DMS114 treated with DMSO at 0.1 percent for 48 hours (cell line): Measurements from ENCODE around the gene MUC3A.
"Not testable (repeated sequence)": the region's sequence is repeated elsewhere in the genome, so short reads cannot be mapped to it uniquely, and the experiment has no call there.

Experiments
- DNase-seq: peaks from one replicate; lab custom pipeline; 2025; ENCODE audit not compliant: unreplicated experiment; lab: John Stamatoyannopoulos, UW

Gene MUC3A

GRCh38 chr7:100971111-100972001, 22.0 kb downstream of the MUC3A start:
- no peak for DNase-seq

GRCh38 chr7:100972002-100972347, 22.6 kb downstream of the MUC3A start:
- DNase-seq, result no peak

GRCh38 chr7:100974021-100974420, 24.7 kb downstream of the MUC3A start:
- no peak for DNase-seq

- DNase-seq, result no peak
Observed at GRCh38 chr7:100975371-100975821, 26.1 kb downstream of the MUC3A start.

GRCh38 chr7:100978300-100978699, 29.0 kb downstream of the MUC3A start:
- no peak for DNase-seq

GRCh38 chr7:100983451-100984187, 34.3 kb downstream of the MUC3A start:
- no peak for DNase-seq

GRCh38 chr7:100984241-100984918, 35.0 kb downstream of the MUC3A start:
- not testable (repeated sequence) for DNase-seq

- not testable (repeated sequence) for DNase-seq
Observed at GRCh38 chr7:100985033-100985797, 35.9 kb downstream of the MUC3A start.

- DNase-seq, result no peak
Observed at GRCh38 chr7:100991631-100992030, 42.3 kb downstream of the MUC3A start.

- not testable (repeated sequence) for DNase-seq
Observed at GRCh38 chr7:100992280-100992679, 42.9 kb downstream of the MUC3A start.

GRCh38 chr7:100994671-100995070, 45.3 kb downstream of the MUC3A start:
- DNase-seq, result not testable (repeated sequence)

GRCh38 chr7:100998530-100998929, 49.2 kb downstream of the MUC3A start:
- DNase-seq, result not testable (repeated sequence)

- not testable (repeated sequence) for DNase-seq
Observed at GRCh38 chr7:100999334-100999733, 50.0 kb downstream of the MUC3A start.

GRCh38 chr7:101000025-101000424, 50.7 kb downstream of the MUC3A start:
- DNase-seq, result not testable (repeated sequence)

GRCh38 chr7:101002333-101002732, 53.0 kb downstream of the MUC3A start:
- not testable (repeated sequence) for DNase-seq

- not testable (repeated sequence) for DNase-seq
Observed at GRCh38 chr7:101007361-101007760, 58.0 kb downstream of the MUC3A start.

GRCh38 chr7:101009629-101010028, 60.3 kb downstream of the MUC3A start:
- no peak for DNase-seq

- DNase-seq, result no peak
Observed at GRCh38 chr7:101012931-101013330, 63.6 kb downstream of the MUC3A start.

GRCh38 chr7:101015626-101016025, 66.3 kb downstream of the MUC3A start:
- no peak for DNase-seq

GRCh38 chr7:101017064-101017777, 67.9 kb downstream of the MUC3A start:
- no peak for DNase-seq
